GM12878 (cell line): ENCODE results near the gene ZBED5. TPM values are rescaled to one million over a fixed set of nuclear protein-coding genes. Genes with fewer than 3 reads are reported as not detected.
"Not testable (repeated sequence)": the region's sequence is repeated elsewhere in the genome, so short reads cannot be mapped to it uniquely, and the experiment has no call there.

Experiments
- ATAC-seq: fragments of 200-7000 bp; cut with Tn5 transposase; 3 replicates; pipeline ENCODE4 v1.9.1; 2020; ENCODE audit warnings: mild to moderate bottlenecking, moderate library complexity
- BruUV-seq: library from RNA; stranded (reverse); fragments of 400-500 nt; replicated peaks from 2 replicates; lab custom pipeline; 2021; lab: Mats Ljungman, UMichigan
- CTCF ChIA-PET: fragments of 300-600 bp; sonication (Branson Sonifier 250); formaldehyde crosslinking; extraction: SDS; loops from one replicate; lab custom pipeline; 2021; ENCODE audit warnings: inconsistent platforms; lab: Yijun Ruan, JAX
- POLR2A ChIA-PET: fragments of 350-600 bp; formaldehyde crosslinking; extraction: SDS; loops from one replicate; lab custom pipeline; 2021; ENCODE audit warnings: inconsistent platforms; lab: Charles Lee
- RAD21 ChIA-PET: fragments of 300-600 bp; sonication (Branson Sonifier 250); formaldehyde crosslinking; loops from one replicate; lab custom pipeline; 2023; ENCODE audit warnings: antibody characterized with exemption; ENCODE audit not compliant: unreplicated experiment; lab: Charles Lee
- SMC1A ChIA-PET: fragments of 300-600 bp; sonication (Branson Sonifier 250); formaldehyde crosslinking; loops from one replicate; lab custom pipeline; 2023; ENCODE audit not compliant: unreplicated experiment, uncharacterized antibody; lab: Charles Lee
- DNase-seq: peaks from one replicate; pipeline ENCODE4 v3.0.0-alpha.2; 2011; ENCODE audit warnings: low read depth, low spot score
- FAIRE-seq: peaks from 3 replicates; lab custom pipeline; 2011; peaks lifted over from hg19 to GRCh38; lab: Jason Lieb, UNC
- H2AFZ ChIP-seq: 2 replicates; pipeline ENCODE4 v1.6.0; 2011; ENCODE audit warnings: low read depth, low read length, control low read depth; ENCODE audit not compliant: control insufficient read depth
- H3K27ac ChIP-seq: 2 replicates; pipeline ENCODE4 v1.5.1; 2011; ENCODE audit warnings: control low read depth; ENCODE audit not compliant: control insufficient read depth, insufficient read depth
- H3K27me3 ChIP-seq, 2 experiments: replicated peaks in 1 of 2; 2 replicates each; pipeline versions ENCODE4 v1.6.0 to v1.6.1; 2011; ENCODE audit warnings: low read length in 1 of 2; ENCODE audit not compliant: control insufficient read depth in 2 of 2, insufficient read depth in 2 of 2
- H3K36me3 ChIP-seq, 2 experiments: 2 replicates each; pipeline ENCODE4 v1.5.1; 2011; ENCODE audit warnings: low read length in 1 of 2; ENCODE audit not compliant: control insufficient read depth in 2 of 2, insufficient read depth in 2 of 2
- H3K4me1 ChIP-seq: 2 replicates; pipeline ENCODE4 v1.6.1; 2011; ENCODE audit warnings: mild to moderate bottlenecking, low read length, moderate library complexity, mixed read lengths; ENCODE audit not compliant: control insufficient read depth, insufficient read depth
- H3K4me2 ChIP-seq: 2 replicates; pipeline ENCODE4 v1.6.0; 2011; ENCODE audit warnings: control low read depth; ENCODE audit not compliant: control insufficient read depth, insufficient read depth
- H3K4me3 ChIP-seq: fragments of 200-600 bp; sonication (generic); 2 replicates; pipeline ENCODE4 v1.5.1; 2016
- H3K79me2 ChIP-seq: 2 replicates; pipeline ENCODE4 v1.6.0; 2011; ENCODE audit warnings: low read length; ENCODE audit not compliant: control insufficient read depth, insufficient read depth
- H3K9ac ChIP-seq: 2 replicates; pipeline ENCODE4 v1.8.0; 2011; ENCODE audit warnings: low read length, control low read depth, mixed read lengths; ENCODE audit not compliant: control insufficient read depth, insufficient read depth
- H3K9me3 ChIP-seq: replicated peaks from 3 replicates; pipeline ENCODE4 v1.5.1; 2011; ENCODE audit warnings: mild to moderate bottlenecking, low read length; ENCODE audit not compliant: control insufficient read depth, insufficient read depth
- H4K20me1 ChIP-seq: 2 replicates; pipeline ENCODE4 v1.6.0; 2011; ENCODE audit not compliant: control insufficient read depth, insufficient read depth
- CEBPZ ChIP-seq: fragments of 150-350 bp; IDR thresholded peaks from 2 replicates; pipeline ENCODE4 v1.6.1; 2016; ENCODE audit warnings: low read depth, low read length
- ELK1 ChIP-seq: IDR thresholded peaks from 2 replicates; pipeline ENCODE4 v1.6.1; 2012; ENCODE audit warnings: low read depth, low read length, improper control_type of control experiment
- IRF5 ChIP-seq: fragments of 450-650 bp; IDR thresholded peaks from 2 replicates; pipeline ENCODE4 v1.6.1; 2017; ENCODE audit warnings: borderline replicate concordance
- POLR2AphosphoS2 ChIP-seq: IDR thresholded peaks from 2 replicates; pipeline ENCODE4 v1.6.1; 2011; ENCODE audit warnings: low read depth, mild to moderate bottlenecking, low read length, improper control_type of control experiment, moderate library complexity
- RCOR1 ChIP-seq: conservative IDR thresholded peaks from 2 replicates; pipeline ENCODE4 v1.6.1; 2012; ENCODE audit warnings: low read depth, low read length, improper control_type of control experiment
- SKIL ChIP-seq: fragments of 450-650 bp; IDR thresholded peaks from 2 replicates; pipeline ENCODE4 v1.6.1; 2017; ENCODE audit warnings: mild to moderate bottlenecking, low read depth, inconsistent platforms; ENCODE audit not compliant: poor library complexity, severe bottlenecking
- SPI1 ChIP-seq: IDR thresholded peaks from 2 replicates; pipeline ENCODE4 v1.6.1; 2011; ENCODE audit warnings: low read depth, mild to moderate bottlenecking, low read length, moderate library complexity, borderline replicate concordance; ENCODE audit not compliant: insufficient read depth
- WGBS: methylation state at CpG from one replicate; pipeline ENCODE4 v1.1.6; 2016; ENCODE audit warnings: low lambda C conversion rate; ENCODE audit not compliant: insufficient replicate concordance, insufficient coverage; ENCODE audit errors: missing lambda C conversion rate; 5-methylcytosine and 5-hydroxymethylcytosine counted together
- in situ Hi-C: fragments of 300-500 bp; cut with MboI; formaldehyde crosslinking; loops from 9 replicates; pipeline ENCODE4 v1.14.3; 2018; ENCODE audit warnings: mixed read lengths
- intact Hi-C: fragments of 100-400 bp; cut with micrococcal nuclease; formaldehyde crosslinking; loops from one replicate; pipeline ENCODE4 v1.14.2; 2022; ENCODE audit not compliant: unreplicated experiment
- polyA plus RNA-seq, 11 experiments: library from polyadenylated mRNA; depleted of rRNA in 4 of 11; unstranded in 6 of 11; stranded (reverse) in 5 of 11; fragments of >200 nt; fragmentation: Nextera tagmentation in 4 of 11; fragmentation: Illumina TruSeq in 1 of 11; extraction: Ambion mirVana in 4 of 11; extraction: Trizol in 1 of 11; gene quantifications; 1 replicate in 1 of 11; 2 replicates in 10 of 11; pipeline versions ENCODE4 v1.2.1 to v1.2.3, GENCODE V29; 2011 to 2016; ENCODE audit warnings: inconsistent platforms in 2 of 11, missing spikeins in 2 of 11, low read depth in 1 of 11
- total RNA-seq, 4 experiments: library from RNA; depleted of rRNA in 3 of 4; stranded (reverse); fragments of >200 nt in 3 of 4; fragmentation: Illumina TruSeq in 1 of 4; extraction: Trizol in 1 of 4; gene quantifications; 2 replicates each; pipeline versions ENCODE4 v1.2.1 to v1.2.3, GENCODE V29; 2013 to 2021

ZBED5 gene
- total and polyA plus RNA-seq, 10 of the 15 experiments (the other 5 are each of a cell fraction or from before 2014, with no cell fraction given): 27.3 to 86.8 (median 37.6) TPM

GRCh38 chr11:10822491-10822890 lies 35.4 kb downstream of the ZBED5 start:
- ATAC-seq, H3K4me3 ChIP-seq, H4K20me1 ChIP-seq, RAD21 ChIA-PET, H3K36me3 ChIP-seq, in situ Hi-C loops, H3K9ac ChIP-seq, H2AFZ ChIP-seq, H3K79me2 ChIP-seq, H3K27me3 ChIP-seq, H3K4me2 ChIP-seq, H3K4me1 ChIP-seq, BruUV-seq, H3K27ac ChIP-seq, H3K9me3 ChIP-seq, CTCF ChIA-PET, SMC1A ChIA-PET, DNase-seq, POLR2A ChIA-PET, FAIRE-seq: not testable (repeated sequence)
- 100% methylated on average over 3 of the region's 3 CpGs for WGBS
- intact Hi-C loops: loop anchor here (5.0 kb wide), 1 partner anchor 35 kb away; the partner anchor contains the start of gene ZBED5

- Histone ChIP-seq H3K9me3 (no peaks in the 10 kb centered on the region), H3K4me2 (no peak overlapping the region), H3K4me3 (no peak overlapping the region), H3K4me1 (no peaks in the 10 kb centered on the region), H4K20me1 (no peaks in the 10 kb centered on the region), H3K9ac (no peak overlapping the region), H2AFZ (no peak overlapping the region), H3K27ac (no peak overlapping the region), H3K27me3 (no peaks in the 10 kb centered on the region), H3K79me2 (no peaks in the 10 kb centered on the region), H3K36me3 (no peaks in the 10 kb centered on the region)
- ChIA-PET RAD21 (no interaction called here), CTCF (interaction anchor here (1.1 kb wide), 1 partner anchor 26 kb away, joined by 3 read pairs; no protein-coding TSS in a partner anchor), SMC1A (no interaction called here), POLR2A (interaction anchor here (0.6 kb wide), 1 partner anchor 8 kb away, joined by 3 read pairs; no protein-coding TSS in a partner anchor)
- no peak for ATAC-seq
- no peak for DNase-seq
- WGBS: 82% methylated on average over 1 of the region's 1 CpG
- no peak for FAIRE-seq
- in situ Hi-C loops: no loop called here
- intact Hi-C loops: no loop called here
- BruUV-seq: no TSS peak
- TF ChIP-seq POLR2AphosphoS2 (no peak), SKIL (no peak), CEBPZ (no peak), IRF5 (no peak), ELK1 (no peak), RCOR1 (no peak), SPI1 (no peak)
Measured at GRCh38 chr11:10818594-10818993, 39.3 kb downstream of the ZBED5 start.
